HG03558 (cell line): ENCODE results near the gene STMN1.

ENCODE experiments used
- ATAC-seq: cut with Tn5 transposase; IDR thresholded peaks from one replicate; pipeline ENCODE4 v1.9.1; 2021; ENCODE audit warnings: moderate number of reproducible peaks; ENCODE audit not compliant: unreplicated experiment; ENCODE audit errors: extremely low read depth

STMN1 gene

DNA sequence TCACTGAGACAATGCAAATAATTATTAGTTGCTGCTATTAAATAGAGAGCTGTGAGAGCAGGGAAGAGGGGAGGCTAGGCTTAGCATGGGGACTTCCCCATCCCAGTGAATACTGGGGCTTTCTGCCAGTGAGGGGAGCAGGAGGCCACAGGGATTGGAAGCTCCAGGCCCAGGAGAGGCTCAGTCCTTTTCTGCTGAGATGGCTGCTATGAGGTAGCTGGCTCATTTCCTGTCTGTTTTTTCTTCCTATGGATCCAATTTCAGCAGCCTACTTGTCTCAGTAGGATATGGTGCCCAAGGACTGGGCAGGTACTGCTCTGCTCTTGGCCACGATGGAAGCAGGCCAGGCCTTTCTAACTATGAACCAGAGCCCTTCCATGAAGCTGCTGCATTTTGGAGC is 10.0 kb downstream of the STMN1 start:
- no peak for ATAC-seq

DNA sequence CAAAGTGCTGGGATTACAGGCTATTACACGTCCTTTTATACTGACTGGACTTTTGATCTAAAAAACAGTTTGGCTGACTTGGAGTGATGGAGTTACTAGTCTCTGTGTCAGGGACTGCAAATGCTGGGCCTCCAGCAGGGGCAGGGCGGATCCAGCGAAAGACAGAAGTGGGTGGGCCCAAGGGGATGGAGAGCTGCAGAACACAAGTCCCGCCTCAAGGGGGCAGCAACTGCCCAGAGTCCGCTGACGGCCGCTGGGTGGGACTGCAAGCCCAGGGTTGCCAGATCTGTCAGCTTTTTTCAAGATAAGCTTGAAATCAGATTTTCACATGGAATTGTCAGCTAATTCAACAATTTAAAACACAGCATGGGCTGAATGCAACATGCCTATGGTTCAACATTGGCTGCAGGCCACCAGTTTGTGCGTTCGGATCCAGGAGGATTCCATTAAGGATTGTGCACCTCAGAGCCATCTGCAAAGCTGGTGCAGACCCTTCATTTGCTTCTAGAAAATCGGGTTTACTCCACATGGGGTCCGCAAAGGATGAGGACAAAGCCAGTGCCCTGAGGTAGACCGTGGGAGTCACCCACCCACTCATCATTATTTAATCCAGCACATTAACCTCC is 10.7 kb downstream of the STMN1 start:
- no peak for ATAC-seq

DNA sequence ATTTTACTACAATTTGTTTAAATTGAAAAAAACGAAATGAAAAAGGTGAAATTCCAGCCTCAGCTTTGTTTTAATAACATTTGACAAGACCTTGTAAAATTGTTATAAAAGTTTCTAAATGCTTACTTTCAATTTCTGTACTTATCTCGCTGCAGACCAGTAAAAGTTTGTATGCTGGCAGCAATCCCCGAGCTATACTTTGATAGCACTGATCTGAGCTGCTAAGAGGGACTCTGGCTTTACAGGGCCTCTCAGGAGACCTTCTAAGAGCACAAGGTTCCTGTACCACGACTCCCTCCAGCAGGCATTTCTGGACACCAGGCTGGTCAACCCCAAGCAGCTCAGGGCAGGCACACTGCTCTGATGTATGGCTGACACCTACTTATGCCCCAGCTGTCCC is 13.1 kb downstream of the STMN1 start:
- no peak for ATAC-seq

DNA sequence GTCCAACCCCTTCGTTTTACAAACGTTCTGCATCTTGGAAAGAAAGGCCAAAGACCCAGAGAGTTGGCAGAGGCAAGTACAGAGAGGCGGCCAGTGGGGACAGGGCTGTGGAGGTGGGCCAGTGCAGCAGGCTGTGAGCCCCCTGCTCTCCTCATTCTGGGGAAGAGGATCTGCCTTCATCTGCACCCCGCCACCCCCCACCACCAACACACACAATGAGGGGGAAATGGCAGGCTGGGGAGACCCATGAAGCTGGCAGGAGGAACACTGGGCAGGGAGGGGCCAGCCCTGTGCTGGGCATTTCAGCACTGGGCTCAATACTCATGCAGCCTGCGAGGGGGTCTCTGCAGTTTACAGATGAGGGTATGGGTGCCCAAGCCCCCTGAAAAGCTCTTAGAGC is 14.6 kb downstream of the STMN1 start:
- no peak for ATAC-seq

DNA sequence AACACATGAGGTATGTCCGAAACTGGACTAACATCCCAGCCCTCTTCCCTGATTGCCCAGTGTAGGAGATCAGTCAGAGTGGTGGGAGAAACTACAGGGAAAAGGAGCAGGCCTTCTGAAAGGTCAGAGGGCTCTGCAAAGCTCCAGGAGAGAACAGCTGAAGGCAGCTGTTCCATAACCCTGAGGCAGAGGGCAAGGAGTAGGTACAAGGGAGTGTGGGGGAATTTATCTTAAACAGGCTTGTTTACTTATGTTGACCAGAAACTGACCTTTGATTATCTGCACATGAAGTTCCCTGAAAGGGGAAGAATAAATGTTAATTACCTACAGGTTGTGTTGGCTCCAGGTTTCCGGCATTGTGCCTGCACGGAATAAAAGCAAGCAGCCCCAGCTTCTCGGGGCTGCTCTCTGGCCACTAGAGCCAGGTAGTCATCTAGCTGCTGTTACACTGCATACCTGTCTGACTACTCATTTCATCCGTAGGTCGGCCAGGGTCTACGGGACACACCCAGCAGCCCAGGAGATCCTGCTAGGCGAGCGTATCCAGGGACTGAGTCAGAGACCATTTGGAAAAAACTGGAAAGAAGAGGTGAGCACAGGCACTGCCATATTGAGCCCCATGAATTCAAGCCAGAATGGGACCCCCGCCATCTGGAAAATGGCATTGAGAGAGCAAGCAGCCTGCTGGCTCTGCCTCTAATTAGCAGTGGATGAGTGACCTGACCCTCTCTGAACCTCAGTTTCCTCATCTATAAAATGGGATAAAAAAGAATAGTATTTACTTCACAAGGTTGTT is 15.8 kb downstream of the STMN1 start:
- no peak for ATAC-seq

DNA sequence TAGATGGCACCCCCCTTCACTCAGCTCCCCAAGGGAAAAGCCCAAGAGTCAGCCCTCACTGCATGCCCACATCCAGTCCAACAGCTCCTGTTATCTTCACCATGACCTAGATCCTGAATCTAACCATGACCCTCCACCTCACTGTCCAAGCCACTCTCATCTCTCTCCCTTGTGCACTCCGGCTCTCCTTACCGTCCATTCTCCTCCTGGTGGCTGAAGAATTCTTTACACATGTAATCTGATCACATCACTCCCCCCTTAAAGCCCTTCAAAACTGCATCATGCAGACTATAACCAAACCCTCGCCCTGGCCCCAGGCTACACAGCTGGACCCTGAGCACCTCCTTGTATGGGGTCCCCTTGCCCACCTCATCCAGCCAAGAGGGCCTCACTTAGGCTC is 16.7 kb downstream of the STMN1 start:
- no peak for ATAC-seq

DNA sequence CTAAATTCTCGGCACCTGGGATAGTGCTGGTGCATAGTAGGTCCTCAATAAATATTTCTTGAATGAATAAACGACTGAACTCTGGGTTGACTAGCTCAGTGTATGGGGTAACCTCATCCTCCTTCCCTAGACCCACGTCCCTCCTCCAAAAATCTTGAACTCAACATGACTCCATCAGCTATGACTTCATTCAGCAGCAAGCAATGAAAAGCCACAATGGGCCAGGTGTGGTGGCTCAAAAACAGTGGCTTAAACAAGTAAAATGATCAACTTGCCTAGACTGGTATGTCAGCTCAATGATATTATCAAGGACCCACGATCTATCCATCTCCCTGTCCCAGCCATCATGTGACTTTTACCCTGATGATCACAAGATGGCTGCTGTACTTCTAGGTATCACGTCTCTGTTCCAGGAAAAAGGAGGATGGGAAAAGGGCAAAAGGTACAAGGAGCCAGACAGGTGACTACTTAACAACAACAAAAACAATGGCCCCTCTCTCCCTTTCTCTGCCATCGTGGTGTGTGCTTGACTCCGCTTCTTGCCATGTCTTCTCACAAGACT is 17.7 kb downstream of the STMN1 start:
- no peak for ATAC-seq

DNA sequence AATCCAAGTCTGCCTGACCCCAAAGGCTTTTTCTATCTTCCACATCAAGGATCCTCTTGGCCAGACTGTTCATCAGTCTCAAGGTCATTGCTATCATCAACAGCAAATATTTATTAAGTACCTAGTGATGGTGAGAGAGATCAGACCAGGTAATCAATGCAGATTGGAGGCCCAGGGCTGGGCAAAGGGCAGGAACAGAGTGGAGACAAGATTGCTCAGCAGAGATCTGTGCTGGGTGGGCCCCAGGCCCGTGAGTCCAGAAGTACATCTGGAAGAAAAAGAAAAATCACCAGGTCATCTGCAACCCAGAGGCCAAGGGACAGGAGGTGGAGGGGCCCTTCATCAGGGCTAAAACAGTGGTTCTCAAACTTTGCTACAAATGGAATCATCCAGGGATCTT is 20.6 kb downstream of the STMN1 start:
- ATAC-seq = no peak

DNA sequence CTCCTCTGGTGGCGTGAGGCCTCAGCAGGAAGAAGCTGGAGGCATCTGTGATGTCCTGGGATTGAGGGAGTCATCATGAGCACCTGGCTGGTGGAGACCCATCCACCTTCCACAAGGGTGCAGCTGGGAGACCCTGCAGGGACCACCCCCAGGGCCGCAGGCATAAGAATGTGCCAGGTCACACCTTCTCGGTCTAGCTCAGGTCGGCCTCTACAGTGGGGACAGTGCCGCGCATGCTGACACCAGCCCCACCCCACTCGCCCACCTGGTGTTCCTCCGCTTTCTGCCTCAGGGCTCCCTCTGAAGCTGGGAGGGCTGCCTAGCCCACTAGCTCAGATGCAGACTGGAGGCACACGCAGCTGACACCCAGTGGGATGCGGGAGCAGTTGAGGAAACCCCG is 25.0 kb downstream of the STMN1 start:
- no peak for ATAC-seq

DNA sequence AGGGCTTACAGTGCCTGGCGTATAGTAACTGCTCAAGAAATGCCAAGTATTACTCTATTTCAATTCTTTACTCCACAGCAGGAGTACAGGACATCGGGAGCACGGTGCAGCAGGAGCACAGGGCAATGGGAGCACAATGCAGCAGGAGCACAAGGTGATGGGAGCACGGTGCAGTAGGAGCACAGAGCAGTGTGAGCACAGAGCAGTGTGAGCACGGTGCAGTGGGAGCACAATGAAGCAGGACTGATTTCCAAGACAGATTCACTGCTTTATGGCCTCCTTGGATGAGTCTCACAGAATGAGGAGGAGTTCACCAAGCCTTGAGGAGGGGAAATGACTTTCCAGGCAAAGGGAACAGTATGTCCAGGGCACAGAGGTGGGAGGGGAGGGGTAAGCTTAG is 25.7 kb downstream of the STMN1 start:
- no peak for ATAC-seq

DNA sequence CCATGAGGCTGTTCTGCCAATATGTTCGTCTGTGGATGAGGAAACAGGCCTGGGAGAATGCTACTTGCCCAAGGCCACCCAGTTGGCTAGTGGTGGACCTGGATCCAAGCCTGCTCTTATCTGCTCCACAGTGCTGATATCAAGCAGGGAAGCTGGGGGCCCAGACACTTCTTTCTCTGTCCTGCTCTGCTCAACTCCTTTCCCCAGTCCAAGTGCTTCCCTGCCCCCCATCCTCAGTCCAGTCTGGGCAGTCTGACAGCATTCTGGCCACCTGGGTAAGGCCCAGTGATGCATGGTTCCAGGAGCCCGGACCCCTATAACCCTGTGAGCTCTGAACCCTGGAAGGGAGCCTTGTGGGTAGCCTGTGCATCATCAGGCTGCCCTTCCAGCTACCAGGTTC is 26.5 kb downstream of the STMN1 start:
- no peak for ATAC-seq

DNA sequence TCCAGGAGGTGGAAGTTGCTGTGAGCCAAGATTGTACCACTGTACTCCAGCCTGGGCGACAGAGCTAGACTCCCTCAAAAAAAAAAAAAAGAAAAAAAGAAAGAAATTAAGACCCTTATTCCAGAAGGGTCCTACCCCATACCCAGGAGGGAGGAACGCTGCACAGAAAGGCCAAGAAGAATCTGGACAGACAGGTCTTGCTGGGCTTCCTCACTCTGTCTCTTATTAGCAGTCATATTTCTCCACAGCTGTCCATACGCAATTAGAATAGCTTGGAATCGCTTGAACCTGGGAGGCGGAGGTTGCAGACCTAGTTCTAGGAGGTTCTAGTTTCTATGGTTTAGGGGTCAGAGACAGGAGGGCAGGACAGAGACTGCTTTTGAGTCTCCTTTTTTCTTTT is 27.5 kb downstream of the STMN1 start:
- ATAC-seq = no peak

DNA sequence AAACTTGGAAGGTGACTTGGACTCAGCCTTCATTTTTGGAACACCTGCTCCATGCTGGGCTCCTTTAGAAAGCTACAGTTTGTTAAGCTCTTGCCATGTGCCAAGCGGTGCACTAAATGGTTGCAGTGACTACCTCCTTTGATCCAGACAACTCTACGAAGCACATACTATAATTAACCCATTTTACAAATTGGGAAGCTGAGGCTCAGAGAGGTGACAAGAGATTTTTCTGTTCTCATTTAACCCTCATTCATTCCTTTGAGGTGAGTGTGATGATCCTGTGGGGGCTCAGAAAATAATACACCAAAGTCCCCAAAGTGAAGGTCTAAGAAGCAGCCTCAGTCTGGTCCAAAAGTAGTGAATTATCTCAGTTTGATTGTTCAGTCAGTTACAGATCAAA is 29.1 kb downstream of the STMN1 start:
- ATAC-seq = no peak

DNA sequence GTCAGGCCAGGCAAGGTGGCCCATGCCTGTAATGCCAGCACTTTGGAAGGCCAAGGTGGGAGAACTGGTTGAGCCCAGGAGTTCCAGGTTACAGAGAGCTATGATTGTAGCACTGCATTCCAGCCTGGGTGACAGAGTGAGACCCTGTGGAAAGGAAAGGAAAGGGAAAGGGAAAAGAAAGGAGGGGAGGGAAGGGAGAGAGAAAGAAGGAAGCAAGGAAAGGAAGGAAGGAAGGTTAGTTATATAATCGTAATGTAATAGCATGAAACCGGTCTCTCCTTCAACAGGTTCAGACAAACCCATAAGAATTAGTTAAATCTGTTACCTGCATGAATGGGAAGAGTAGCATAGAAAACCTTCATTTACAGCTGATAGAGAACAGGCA is 29.5 kb downstream of the STMN1 start:
- no peak for ATAC-seq

DNA sequence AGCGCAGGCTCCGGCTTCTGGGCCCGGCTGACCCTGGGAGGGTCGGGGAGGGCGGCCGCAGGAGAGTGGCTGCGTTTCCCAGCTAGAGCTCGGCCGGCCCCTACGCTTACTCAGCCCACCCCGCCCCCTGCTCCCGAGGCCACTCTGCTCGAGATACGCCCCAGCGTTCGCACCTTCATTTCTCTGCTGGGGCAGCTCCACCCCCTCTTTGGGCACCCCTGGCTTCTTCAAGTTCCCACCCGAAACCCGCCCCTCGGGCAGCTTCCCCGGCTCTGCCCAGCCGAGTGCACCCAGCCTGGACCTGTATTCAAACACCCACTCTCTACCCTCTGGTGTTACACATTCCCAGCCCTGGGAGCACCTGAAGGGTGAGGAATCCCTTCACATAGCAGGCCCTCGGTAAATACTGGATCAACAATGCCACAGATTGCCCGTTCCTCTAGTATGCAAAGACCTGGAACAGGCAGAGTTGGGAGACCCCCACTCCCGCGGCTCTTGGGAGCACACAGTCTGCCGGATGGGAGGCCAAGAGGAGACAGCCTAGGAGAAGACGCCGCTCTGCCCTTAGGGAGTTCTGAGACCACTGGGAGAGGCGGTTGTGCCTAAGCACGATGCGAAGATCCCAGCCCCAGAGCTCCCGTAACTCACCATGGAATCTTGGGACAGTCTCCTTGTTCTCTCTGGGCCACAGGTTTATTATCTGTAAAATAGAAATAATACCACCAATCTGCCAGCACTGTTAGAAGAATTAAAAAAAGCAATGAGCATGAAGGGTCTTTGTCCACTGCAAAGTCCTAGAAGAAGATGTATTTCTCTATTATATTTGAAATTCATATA is 30.1 kb downstream of the STMN1 start:
- ATAC-seq = no peak

DNA sequence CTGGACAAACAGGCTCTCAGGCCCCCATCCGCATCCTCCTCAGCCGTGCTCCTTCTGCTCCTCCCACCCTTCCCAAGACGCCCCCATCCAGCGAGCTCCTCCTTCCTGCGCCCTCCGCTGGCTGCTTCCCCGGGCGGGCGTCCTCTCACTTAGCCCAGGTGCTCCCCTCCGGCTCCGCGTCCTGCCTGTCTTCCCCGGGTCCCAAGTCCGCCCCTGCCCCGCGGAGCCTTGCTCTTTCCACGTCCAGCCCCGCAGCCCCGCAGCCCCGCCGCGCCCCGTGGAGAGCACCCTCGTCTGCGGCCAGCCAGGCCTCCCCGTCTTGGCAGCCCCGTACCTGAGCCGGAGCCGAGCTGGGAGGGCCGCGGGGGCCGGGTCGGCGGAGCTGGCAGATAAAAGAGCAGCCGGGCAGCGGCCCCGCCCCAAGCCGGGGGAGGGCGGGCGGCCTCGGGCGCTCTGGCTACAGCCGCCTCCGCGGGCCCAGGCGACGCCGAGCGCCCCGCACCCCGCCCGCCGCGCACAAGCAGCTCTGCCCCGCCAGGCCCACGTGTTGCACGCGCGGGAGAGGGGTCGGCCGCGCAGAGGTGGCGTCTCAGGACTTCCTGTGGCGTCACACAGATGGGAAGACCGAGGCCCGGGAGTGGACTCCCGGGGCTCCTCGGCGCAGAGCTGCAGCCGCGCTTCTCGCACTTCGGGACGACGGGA is 30.9 kb downstream of the STMN1 start, which contains the start of gene PAQR7:
Gene PAQR7, minus strand, starts transcription at position 555 of the 702 bp plus-strand sequence. CDS start 11,869 bp downstream, outside the sequence.
- no peak for ATAC-seq

DNA sequence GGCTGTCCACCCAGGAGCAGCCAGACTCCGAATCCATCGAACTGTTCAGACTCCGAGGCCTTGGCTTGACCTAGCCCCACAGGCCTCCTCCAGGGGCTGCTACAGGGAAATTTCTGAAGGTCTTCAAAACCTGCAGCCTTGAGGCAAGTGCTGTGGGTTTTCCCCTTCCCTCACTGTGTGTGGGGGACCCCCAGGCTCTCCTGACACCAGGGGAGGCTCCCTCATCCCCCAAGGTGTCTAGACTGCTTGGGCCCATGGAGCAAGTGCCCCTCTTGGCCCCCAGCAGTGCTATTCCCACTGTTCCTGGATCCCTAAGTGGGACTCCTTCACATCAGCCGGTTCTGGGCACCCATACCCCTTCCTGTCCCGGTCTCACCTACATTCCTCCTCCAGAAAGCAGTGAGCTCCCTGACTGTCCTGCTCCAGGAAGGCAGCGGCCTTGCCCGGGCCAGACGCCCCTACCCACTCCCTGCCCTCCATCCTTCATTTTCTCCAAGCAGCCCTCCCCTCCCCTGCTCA is 31.5 kb downstream of the STMN1 start:
- ATAC-seq = no peak

DNA sequence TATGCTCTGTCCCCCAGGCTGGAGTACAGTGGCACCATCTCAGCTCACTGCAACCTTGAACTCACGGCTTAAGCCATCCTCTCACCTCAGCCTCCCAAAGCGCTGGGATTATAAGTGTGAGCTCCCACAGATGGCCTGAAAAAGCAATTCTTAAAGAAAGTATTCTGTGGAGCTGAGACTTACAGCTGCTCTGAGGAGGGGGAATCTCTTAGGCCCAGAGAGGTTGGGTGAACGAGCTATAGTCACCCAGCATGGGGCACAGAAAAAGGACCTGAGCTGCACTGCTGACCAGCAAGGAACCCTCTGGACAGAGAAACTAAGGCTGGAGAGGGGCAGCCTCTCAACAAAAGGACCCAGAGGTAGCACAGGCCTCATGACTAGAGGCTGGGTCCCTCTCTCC is 32.0 kb downstream of the STMN1 start:
- no peak for ATAC-seq

DNA sequence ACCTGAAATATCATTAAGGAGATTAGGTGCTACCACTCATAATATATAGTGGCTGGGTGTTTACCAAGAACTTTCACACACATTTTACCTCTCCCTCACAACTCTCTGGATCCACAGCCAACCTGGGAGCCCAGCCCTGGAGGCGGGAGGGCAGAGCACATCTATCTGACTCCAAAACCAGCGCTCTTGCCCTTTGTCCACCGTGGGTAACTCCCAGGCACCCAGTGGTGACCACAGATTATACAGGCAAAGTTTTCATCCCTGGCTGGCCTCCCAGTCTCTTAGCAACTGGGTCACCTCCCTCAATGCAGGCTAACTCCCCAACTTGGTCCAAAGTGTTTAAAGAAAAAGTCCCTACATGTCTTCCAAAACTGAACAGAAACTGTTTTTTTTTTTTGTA is 33.1 kb downstream of the STMN1 start:
- no peak for ATAC-seq

DNA sequence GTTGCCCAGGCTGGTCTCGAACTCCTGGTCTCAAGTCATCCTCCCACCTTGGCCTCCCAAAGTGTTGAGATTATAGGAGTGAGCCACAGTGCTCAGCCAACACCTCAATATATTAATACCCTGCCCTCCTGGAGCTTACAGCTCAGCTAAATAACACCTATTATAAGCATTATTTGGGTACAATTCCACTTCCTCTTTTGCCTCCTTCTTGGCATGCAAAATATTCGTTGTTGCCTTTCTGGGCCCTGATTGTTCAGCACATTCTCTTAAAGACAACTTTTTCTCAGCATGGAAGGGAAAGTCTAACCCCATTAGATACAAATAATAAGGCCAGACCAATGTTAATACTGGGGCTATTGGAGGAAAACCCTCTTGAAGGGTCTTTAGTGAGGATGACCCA is 33.5 kb downstream of the STMN1 start:
- no peak for ATAC-seq
